Measurements from ENCODE around the gene LEF1. TPM values are rescaled to one million over a fixed set of nuclear protein-coding genes. Genes with fewer than 3 reads are reported as not detected.

The LEF1 gene
- total RNA-seq, 1 experiment from 2014 or later = 0.79 TPM

- no peak for DNase-seq (ENCODE audit: low read depth, low spot score)
- TF ChIP-seq FOSL1 (IDR thresholded peaks at IDR 0.05; ENCODE audit: low read depth) = no peak
- no peaks in the 10 kb centered on the region for H3K4me1 ChIP-seq (ENCODE audit: control insufficient read depth in 1 of 2, insufficient read depth in 2 of 2, low read length in 2 of 2)
- H3K4me2 ChIP-seq (ENCODE audit: low read length) = no peak overlapping the region
- ChIA-PET POLR2A (no interaction called here), RAD21 (ENCODE audit: low non-redundant PET in 1 of 2, low total read pairs in 2 of 2, uncharacterized antibody in 2 of 2, unreplicated experiment in 2 of 2) (no interaction called here), CTCF (no interaction called here)
- no peaks in the 10 kb centered on the region for H3K9me3 ChIP-seq (ENCODE audit: control insufficient read depth in 1 of 2, insufficient read depth in 1 of 2, low read depth in 1 of 2, low read length in 2 of 2)
- intact Hi-C loops (cut with micrococcal nuclease) = no loop called here
- no peaks in the 10 kb centered on the region for H3K79me2 ChIP-seq (ENCODE audit: insufficient read depth, low read length)
- no peak for ATAC-seq
- peaks cover 17% of the 10 kb centered on the region; the same call in 1 of the 2 replicates for H3K27me3 ChIP-seq (ENCODE audit: insufficient read depth, low read length)
- no peaks in the 10 kb centered on the region for H4K20me1 ChIP-seq (ENCODE audit: insufficient read depth)
- no peaks in the 10 kb centered on the region for H3K36me3 ChIP-seq (ENCODE audit: control insufficient read depth in 1 of 2, insufficient read depth in 2 of 2, low read length in 2 of 2)
- H3K4me3 ChIP-seq (replicated peaks in 1 of 2; ENCODE audit: low read depth in 1 of 2, low read length in 2 of 2) = no peak overlapping the region
- BruUV-seq (replicated peaks) = no TSS peak
- H3K9me2 ChIP-seq (ENCODE audit: insufficient read depth) = no peaks in the 10 kb centered on the region
- no peak overlapping the region for H2AFZ ChIP-seq (ENCODE audit: low read depth, low read length, poor library complexity, severe bottlenecking)
- no peak overlapping the region for H3K27ac ChIP-seq (ENCODE audit: low read depth, low read length)
- no peak overlapping the region for H3K9ac ChIP-seq (ENCODE audit: low read length)
These were observed 58.3 kb downstream of the LEF1 start for GRCh38 chr4:108110450-108110849.

- no peaks in the 10 kb centered on the region for H3K9me3 ChIP-seq (ENCODE audit: control insufficient read depth in 1 of 2, insufficient read depth in 1 of 2, low read depth in 1 of 2, low read length in 2 of 2)
- no peak for ATAC-seq
- H3K9me2 ChIP-seq (ENCODE audit: insufficient read depth) = no peaks in the 10 kb centered on the region
- peaks cover 17% of the 10 kb centered on the region; the same call in 1 of the 2 replicates for H3K27me3 ChIP-seq (ENCODE audit: insufficient read depth, low read length)
- TF ChIP-seq POLR2AphosphoS5 (IDR thresholded peaks at IDR 0.05; ENCODE audit: low read depth, low read length) (no peak), ATF3 (IDR thresholded peaks at IDR 0.05) (no peak), SRF (IDR thresholded peaks at IDR 0.05; ENCODE audit: low read depth) (no peak), TCF7L2 (IDR thresholded peaks at IDR 0.05; ENCODE audit: borderline replicate concordance, extremely low read depth, insufficient read depth, insufficient read length) (no peak), EZH2phosphoT487 (IDR thresholded peaks at IDR 0.05; ENCODE audit: borderline replicate concordance) (no peak), CTCF (IDR thresholded peaks at IDR 0.05 in 2 of 3, conservative IDR thresholded peaks at IDR 0.05 in 1 of 3; ENCODE audit: borderline replicate concordance in 1 of 3, insufficient read depth in 1 of 3, low read depth in 2 of 3, low read length in 2 of 3) (no peak), YY1 (IDR thresholded peaks at IDR 0.05; ENCODE audit: extremely low read depth, insufficient replicate concordance, low read depth, low read length) (no peak)
- no peaks in the 10 kb centered on the region for H4K20me1 ChIP-seq (ENCODE audit: insufficient read depth)
- no peaks in the 10 kb centered on the region for H3K79me2 ChIP-seq (ENCODE audit: insufficient read depth, low read length)
- no peak overlapping the region for H3K9ac ChIP-seq (ENCODE audit: low read length)
- H3K4me3 ChIP-seq (replicated peaks in 1 of 2; ENCODE audit: low read depth in 1 of 2, low read length in 2 of 2) = no peak overlapping the region
- no peaks in the 10 kb centered on the region for H3K4me1 ChIP-seq (ENCODE audit: control insufficient read depth in 1 of 2, insufficient read depth in 2 of 2, low read length in 2 of 2)
- intact Hi-C loops (cut with micrococcal nuclease) = no loop called here
- no peaks in the 10 kb centered on the region for H3K36me3 ChIP-seq (ENCODE audit: control insufficient read depth in 1 of 2, insufficient read depth in 2 of 2, low read length in 2 of 2)
- H2AFZ ChIP-seq (ENCODE audit: low read depth, low read length, poor library complexity, severe bottlenecking) = no peak overlapping the region
- no peak overlapping the region for H3K4me2 ChIP-seq (ENCODE audit: low read length)
- no peak for DNase-seq (ENCODE audit: low read depth, low spot score)
- BruUV-seq (replicated peaks) = no TSS peak
- no peak overlapping the region for H3K27ac ChIP-seq (ENCODE audit: low read depth, low read length)
- POLR2A ChIA-PET = no interaction called here
- CTCF ChIA-PET = no interaction called here
- RAD21 ChIA-PET (ENCODE audit: low non-redundant PET in 1 of 2, low total read pairs in 2 of 2, uncharacterized antibody in 2 of 2, unreplicated experiment in 2 of 2) = no interaction called here
These were observed 58.7 kb downstream of the LEF1 start for GRCh38 chr4:108109997-108110416.
